NOMO-1 treated with dmso at 0.1 percent for 144 hours (cell line): ENCODE measurements around the gene STK4.
A peak's percentile ranks its signal among the peaks of the same experiment; 100 is the strongest.
"Not testable (repeated sequence)": the region's sequence is repeated elsewhere in the genome, so short reads cannot be mapped to it uniquely, and the experiment has no call there.

Experiments
- DNase-seq: peaks from one replicate; lab custom pipeline; 2025; ENCODE audit not compliant: unreplicated experiment; lab: John Stamatoyannopoulos, UW

Gene STK4

DNA sequence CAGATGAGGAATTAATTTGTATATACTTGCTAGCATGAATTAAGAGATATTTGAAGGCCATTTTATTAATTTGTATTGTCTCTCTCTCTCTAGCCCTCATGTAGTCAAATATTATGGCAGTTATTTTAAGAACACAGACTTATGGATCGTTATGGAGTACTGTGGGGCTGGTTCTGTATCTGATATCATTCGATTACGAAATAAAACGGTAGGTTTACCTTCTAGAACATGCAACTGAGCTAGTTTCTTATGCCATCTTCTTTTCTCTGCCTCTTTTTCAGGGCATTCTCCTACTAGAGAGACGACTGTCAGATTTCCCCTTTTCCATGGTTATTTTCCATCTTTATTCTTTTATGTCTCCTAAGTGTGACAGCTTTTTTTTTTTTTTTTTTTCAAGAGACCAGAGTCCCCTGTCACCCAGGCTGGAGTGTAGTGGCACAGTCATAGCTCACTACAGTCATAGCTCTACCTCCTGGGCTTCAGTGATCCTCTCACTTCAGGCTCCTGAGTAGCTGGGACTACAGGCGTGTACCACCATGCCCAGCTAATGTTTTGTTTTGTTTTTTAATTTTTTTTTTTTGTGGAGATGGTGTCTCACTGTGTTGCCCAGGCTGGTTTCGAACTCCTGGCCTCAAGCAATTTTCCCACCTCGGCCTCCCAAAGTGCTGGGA lies 15.6 kb downstream of the STK4 start:
- no peak for DNase-seq

GRCh38 chr20:44983093-44983674 lies 16.9 kb downstream of the STK4 start:
- DNase-seq: no peak

GRCh38 chr20:44988631-44989171 lies 22.4 kb downstream of the STK4 start:
- no peak for DNase-seq

DNA sequence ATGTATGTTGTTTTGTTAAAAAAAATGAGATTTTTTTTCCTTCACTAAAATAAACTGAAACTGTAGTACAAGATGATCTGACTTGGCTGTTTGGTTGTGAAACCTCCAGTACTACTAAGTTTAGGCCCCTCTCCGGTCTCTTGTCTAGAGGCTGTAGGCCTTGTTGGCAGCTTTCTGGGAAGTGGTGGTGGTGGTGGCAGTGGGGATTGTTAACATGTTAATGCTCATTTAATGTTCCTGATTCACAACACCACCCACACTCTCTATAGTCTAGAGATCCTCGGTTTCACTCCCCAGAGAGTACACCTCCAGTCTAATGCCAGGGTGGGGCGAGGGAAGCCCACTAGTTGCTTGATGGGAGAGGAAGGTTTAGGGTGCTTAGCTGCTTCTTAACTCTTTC lies 24.1 kb downstream of the STK4 start:
- DNase-seq: peak; percentile 17

GRCh38 chr20:44990957-44991356 lies 24.6 kb downstream of the STK4 start:
- DNase-seq: no peak

- no peak for DNase-seq
Observed at GRCh38 chr20:44993343-44993742, 27.0 kb downstream of the STK4 start.

DNA sequence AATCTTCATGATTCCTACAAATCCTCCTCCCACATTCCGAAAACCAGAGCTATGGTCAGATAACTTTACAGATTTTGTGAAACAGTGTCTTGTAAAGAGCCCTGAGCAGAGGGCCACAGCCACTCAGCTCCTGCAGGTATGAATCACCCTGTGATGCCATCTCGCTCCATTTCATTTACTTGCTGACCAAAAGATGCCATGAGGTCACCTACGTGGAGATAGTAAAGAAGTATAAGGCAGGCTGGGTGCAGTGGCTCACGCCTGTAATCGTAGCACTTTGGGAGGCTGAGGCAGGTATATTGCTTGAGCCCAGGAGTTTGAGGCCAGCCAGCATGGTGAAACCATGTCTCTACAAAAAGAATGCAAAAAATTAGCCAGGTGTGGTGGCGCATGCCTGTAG lies 30.9 kb downstream of the STK4 start:
- DNase-seq: no peak

GRCh38 chr20:44997668-44998067 lies 31.4 kb downstream of the STK4 start:
- DNase-seq: no peak

DNA sequence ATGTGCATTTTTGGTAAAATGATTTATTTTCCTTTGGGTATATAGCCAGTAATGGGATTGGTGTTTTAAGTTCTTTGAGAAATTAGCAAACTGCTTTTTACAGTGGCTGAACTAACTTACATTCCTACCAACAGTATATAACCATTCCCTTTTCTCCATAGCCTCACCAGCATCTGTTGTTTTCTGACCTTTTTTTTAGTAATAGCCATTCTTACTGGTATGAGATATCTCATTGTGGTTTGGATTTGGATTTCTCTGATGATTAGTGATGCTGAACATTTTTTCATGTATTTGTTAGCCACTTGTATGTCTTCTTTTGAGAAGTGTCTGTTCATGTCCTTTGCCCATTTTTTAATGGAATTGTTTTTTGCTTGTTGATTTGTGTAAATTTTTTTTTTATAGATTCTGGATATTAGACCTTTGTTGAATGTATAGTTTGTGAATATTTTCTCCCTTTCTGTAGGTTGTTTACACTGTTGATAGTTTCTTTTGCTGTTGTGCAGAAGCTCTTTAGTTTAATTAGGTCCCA lies 42.3 kb downstream of the STK4 start:
- no peak for DNase-seq

- DNase-seq: no peak
Observed at GRCh38 chr20:45010399-45010828, 44.1 kb downstream of the STK4 start.

DNA sequence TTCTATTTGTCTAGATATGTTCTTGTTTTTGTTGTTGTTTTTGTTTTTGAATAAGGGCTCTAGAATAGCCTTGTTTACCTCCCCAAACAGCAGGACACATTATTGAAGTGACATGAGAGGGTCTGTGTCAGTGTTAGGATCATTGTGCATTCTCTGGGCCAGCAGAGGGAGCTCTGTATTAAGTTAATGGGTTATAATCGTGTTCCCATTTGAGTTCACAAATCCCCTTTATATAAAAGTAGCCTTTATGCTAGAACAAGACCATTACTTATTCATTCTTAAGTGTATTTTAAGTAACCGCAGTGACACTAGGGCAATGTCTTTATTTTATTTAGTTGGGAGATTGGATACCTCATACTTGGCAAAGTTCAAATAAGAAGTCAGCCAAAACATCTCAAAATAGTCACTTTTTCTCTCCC lies 44.8 kb downstream of the STK4 start:
- no peak for DNase-seq

GRCh38 chr20:45012682-45013302 lies 46.5 kb downstream of the STK4 start:
- DNase-seq: no peak

- DNase-seq: not testable (repeated sequence)
Observed at GRCh38 chr20:45014131-45014530, 47.8 kb downstream of the STK4 start.

DNA sequence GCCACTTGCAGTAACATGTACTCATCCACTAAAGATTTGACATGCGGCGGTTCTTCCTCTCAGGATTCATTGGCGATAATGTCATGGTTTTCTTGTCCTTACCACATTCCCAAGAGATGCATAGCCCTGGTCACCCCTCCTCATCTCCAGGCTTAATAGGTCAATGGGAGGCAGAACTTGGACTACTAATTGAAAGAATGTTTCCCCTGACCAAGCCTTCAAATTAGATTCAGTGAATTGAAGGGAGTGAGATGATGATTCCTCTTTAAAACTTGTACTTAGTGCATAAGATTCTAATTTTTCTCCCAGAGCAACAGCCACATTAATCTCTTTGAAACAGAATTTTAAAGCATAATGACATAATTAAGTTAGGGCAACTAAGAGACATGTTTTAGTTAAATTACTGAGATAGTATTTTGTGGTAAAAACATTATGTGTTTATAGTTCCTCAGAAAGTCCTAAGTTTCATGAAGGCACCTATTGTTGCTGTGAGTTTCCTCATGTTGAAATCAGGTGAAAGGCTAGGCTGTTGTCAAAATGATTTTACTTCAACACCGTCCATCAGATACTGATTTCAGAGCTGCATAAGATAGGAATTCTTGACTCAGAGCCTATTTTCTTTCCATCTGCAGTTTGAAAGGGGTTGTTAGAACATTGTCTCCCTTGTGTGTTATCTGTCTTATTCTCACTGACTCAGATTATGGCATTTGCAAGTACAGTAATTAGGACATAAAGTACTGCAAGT lies 48.5 kb downstream of the STK4 start:
- DNase-seq: no peak

GRCh38 chr20:45016089-45016671 lies 49.9 kb downstream of the STK4 start:
- DNase-seq: no peak

- no peak for DNase-seq
Observed at GRCh38 chr20:45017281-45017680, 51.0 kb downstream of the STK4 start.

DNA sequence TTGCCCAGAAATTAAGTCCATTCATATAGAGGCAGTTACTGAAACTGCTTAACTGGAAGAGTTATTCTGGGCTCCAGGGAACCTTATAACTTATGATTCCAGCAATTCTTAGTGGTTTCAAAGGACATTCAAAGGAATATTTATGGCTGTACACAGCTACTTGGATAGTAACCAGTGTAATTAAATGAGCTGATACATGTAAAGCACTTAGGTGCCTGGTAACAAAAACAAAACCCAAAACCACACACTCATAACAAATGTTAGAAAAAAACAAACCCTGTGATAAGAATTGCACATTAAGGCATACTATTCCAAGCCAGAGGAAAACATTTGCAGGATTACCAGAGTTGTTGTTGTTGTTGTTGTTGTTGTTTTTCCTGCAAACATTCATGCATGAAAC lies 51.5 kb downstream of the STK4 start:
- DNase-seq: no peak

GRCh38 chr20:45019027-45019761 lies 52.9 kb downstream of the STK4 start:
- no peak for DNase-seq

DNA sequence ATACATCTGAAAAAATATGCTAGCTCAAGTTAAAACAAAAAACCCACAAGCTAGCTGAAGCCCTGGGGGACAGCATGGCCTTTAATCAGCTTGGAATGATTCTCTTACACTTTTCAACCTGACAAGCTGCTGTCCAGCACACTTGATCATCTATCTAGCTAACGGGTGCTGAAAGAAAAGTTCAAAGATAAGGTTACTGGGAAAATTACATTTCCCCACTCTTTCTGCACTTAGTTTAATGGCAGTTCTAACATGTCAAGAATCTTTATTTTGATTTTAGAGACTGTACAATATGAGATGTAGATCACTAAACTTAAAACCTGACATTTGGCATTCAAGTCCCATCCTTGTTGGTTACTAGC lies 53.4 kb downstream of the STK4 start:
- DNase-seq: no peak

- peak; percentile 7 for DNase-seq
Observed at GRCh38 chr20:45020236-45020886, 54.0 kb downstream of the STK4 start.
